Muscle layer of duodenum (tissue), 2 donors: Measurements from ENCODE around the gene TECPR1.

Source experiments
- H3K27ac ChIP-seq: one replicate; pipeline ENCODE4 v1.7.0; 2013; ENCODE audit warnings: mild to moderate bottlenecking, low read length
- H3K27me3 ChIP-seq: one replicate; pipeline ENCODE4 v1.7.0; 2013; ENCODE audit warnings: low read depth, mild to moderate bottlenecking, control low read depth, low read length
- H3K36me3 ChIP-seq, 2 donors: one replicate each; pipeline ENCODE4 v1.7.0; 2013; ENCODE audit warnings: low read length in 2 of 2, control low read depth in 1 of 2, mild to moderate bottlenecking in 1 of 2; ENCODE audit not compliant: insufficient read depth in 2 of 2, control insufficient read depth in 1 of 2
- H3K4me1 ChIP-seq, 2 donors: one replicate each; pipeline ENCODE4 v1.7.0; 2013; ENCODE audit warnings: low read length in 2 of 2, mild to moderate bottlenecking in 2 of 2, control low read depth in 1 of 2, moderate library complexity in 1 of 2; ENCODE audit not compliant: insufficient read depth in 2 of 2, control insufficient read depth in 1 of 2
- H3K4me3 ChIP-seq, 2 donors: one replicate each; pipeline ENCODE4 v1.7.0; 2013; ENCODE audit warnings: low read length in 2 of 2, low read depth in 1 of 2, mild to moderate bottlenecking in 1 of 2
- H3K9me3 ChIP-seq, 2 donors: one replicate each; pipeline ENCODE4 v1.7.0; 2013; ENCODE audit warnings: low read length in 2 of 2, control low read depth in 1 of 2, mild to moderate bottlenecking in 1 of 2; ENCODE audit not compliant: control insufficient read depth in 1 of 2
- donor health status: healthy.

The TECPR1 gene

DNA sequence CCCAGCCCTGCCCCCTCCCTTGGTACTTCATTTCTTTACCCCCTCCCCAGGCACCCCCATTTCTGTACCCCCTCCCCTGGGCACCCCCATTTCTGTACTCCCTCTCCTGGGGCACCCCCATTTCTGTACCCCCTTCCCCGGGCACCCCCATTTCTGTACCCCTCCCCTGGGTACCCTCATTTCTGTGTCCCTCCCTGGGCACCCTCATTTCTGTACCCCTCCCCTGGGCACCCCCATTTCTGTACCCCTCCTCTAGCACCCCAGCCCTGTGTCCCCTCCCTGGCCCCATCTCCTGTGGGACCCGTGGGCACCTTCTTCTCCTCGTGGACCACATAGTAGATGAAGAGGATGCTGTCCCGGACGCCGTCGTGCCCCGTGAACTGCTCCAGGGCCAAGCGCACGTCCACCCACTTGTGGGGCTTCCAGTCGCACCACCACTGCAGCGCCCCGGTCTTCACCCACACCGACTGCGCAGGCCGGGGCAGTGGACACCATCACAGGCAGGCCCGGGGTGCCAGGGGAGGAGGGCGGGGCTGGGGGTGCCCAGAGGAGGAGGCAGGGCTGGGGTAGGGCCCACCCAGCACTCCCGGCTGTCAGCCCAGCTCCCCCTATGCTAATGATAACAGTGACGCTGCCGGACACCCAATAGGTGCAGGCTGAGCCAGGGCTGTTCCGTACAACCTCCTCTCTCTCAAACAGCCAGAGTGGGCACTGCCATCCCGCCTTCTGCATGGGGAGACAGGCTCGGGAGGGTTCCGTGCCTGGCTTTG is 20.4 kb downstream of the TECPR1 start:
- H3K36me3 ChIP-seq, result peaks cover 0 to 73% of the 10 kb centered on the region in 2 donors

DNA sequence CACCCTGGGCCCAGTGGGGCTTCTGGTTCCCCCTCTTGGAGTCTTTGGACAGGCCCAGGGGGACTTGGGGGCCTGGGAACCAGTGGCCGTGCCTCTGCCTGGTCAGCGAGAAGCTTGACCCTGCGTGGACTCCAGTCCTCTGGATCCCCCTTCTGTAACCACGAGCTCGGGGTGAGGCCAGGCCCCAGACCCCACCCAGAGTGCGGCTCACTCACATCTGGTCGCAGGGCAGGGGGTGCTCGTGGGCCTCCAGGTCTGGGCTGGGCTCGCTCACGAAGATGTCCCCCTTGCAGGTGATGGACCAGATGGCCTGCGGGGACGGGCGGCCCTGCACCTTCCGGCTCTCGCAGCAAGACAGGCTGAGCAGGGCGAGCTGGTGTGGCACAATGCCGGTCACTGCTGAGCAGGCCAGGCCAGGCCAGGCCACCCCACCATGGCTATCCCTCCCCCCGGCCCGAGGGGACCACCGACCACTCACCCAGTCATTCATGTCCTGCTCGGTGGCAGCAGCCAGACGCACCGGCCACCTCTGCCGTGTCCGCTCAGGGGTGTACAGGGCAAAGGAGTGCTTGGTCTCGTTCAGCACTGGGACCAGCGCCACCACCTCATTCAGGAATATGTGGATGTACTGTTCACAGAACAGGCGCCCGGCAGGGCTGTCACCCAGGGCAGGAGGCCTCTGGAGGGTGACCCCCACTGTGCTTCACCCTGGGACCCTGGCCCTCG is 21.1 kb downstream of the TECPR1 start:
- Histone ChIP-seq H3K4me1 (no peaks in the 10 kb centered on the region), H3K27ac (no peak overlapping the region), H3K9me3 (no peaks in the 10 kb centered on the region), H3K4me3 (no peak overlapping the region), H3K27me3 (no peaks in the 10 kb centered on the region), H3K36me3 (peaks cover 3 to 65% of the 10 kb centered on the region in 2 donors)

More for the DNA sequence above, 20.4 kb downstream of the TECPR1 start:
- no peak overlapping the region for H3K4me3 ChIP-seq
- no peak overlapping the region for H3K27ac ChIP-seq
- H3K27me3 ChIP-seq, result no peaks in the 10 kb centered on the region
- H3K4me1 ChIP-seq, result no peaks in the 10 kb centered on the region
- no peaks in the 10 kb centered on the region for H3K9me3 ChIP-seq

DNA sequence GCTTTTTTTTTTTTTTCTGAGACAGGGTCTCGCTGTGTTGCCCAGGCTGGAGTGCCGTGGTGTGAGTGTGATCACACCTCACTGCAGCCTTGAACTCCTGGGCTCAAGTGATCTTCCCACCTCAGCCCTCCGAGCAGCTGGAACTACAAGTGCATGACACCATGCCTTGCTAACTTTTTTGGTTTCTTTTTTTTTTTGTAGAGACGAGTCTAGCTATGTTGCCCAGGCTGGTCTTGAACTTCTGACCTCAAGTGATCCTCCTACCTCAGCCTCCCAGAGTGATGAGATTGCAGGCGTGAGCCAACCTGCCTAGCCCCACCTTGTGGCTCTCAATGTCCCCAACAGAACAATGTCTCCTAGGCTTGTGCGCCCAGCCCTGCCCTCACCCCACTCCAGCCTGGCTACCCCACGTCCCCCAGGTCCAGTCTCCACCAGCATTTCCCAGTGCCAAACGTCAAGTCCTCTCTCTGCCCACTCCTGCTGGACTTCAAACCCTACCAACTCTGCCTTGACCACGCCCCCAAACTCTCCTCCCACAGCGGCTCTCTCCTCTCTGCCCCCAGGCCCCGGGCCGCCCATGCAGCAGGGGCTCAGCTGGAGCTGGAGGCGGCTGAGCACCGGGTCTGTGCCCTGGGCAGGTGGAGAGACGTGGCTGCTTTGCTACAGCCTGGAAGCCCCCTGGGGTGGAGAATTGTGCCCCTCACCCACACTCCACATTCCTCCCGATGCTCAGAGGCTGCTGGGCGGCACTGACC is 21.9 kb downstream of the TECPR1 start:
- peaks cover 3 to 61% of the 10 kb centered on the region in 2 donors for H3K36me3 ChIP-seq
- H3K27ac ChIP-seq, result no peak overlapping the region
- H3K4me3 ChIP-seq, result no peak overlapping the region
- no peaks in the 10 kb centered on the region for H3K27me3 ChIP-seq
- H3K4me1 ChIP-seq, result no peaks in the 10 kb centered on the region
- no peaks in the 10 kb centered on the region for H3K9me3 ChIP-seq

DNA sequence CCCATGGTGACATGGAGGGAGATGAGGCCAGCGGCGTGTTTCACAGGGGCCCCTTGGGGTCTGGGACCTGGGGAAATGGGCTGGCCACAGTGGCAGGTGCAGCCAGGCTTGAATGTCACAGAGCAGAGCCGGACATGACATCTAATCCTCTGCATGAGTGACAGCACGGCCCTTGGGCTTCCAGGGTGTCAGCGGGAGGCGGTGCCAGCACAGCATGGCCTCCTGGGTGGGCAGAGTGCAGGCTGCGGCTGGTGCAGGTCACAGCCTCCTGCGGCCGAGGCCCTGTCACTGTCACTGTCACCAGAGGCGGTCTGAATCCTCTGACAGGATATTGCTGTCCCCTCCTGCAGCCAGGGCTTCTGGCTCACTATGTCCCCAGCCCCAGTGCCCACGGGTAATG is 22.6 kb downstream of the TECPR1 start:
- no peaks in the 10 kb centered on the region for H3K27me3 ChIP-seq
- H3K9me3 ChIP-seq, result no peaks in the 10 kb centered on the region
- H3K4me3 ChIP-seq, result no peak overlapping the region
- H3K4me1 ChIP-seq, result no peaks in the 10 kb centered on the region
- H3K36me3 ChIP-seq, result peaks cover 3 to 65% of the 10 kb centered on the region in 2 donors
- H3K27ac ChIP-seq, result no peak overlapping the region

DNA sequence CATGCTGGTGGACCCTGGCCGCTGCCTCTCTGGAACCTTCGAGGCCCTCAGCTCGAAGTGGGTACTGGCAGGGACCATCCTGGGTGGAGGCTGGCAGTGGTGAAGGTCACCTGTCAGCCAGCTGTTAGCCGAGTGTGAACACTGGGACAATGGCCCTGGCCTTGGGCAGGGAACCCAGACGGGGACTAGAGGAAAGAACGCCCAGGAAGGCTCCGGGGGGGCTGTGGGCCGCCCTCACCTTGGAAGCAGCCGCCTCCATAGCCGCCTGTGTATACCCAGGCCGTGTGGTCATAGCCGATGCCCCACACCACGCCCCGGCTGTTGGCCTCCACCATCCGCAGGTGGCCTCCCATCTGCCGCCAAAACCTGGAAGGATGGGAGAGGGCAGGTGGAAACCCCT is 23.2 kb downstream of the TECPR1 start:
- Histone ChIP-seq H3K36me3 (peaks cover 3 to 61% of the 10 kb centered on the region in 2 donors), H3K27me3 (no peaks in the 10 kb centered on the region), H3K27ac (no peak overlapping the region), H3K4me1 (no peaks in the 10 kb centered on the region), H3K9me3 (no peaks in the 10 kb centered on the region), H3K4me3 (no peak overlapping the region)

DNA sequence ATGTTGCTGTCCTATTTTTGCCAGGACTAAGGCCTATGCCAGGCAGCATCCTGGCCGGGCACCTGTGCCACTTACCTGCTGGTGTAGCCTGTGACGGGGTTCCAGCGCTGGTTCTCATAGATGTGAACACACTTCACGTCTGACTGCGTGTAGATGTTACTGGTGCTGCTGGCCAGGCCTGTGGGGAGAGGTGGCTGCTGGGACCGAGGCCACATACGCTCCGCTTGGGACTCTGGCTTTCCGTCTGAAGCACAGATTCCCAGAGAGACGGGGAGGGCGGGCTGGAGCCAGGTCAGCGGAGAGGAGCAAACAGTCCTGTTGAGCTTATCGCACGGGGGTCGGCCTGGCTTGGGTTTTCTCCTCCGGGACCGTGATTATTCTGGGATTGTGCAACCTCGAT is 24.1 kb downstream of the TECPR1 start:
- H3K27me3 ChIP-seq, result no peaks in the 10 kb centered on the region
- no peak overlapping the region for H3K27ac ChIP-seq
- no peaks in the 10 kb centered on the region for H3K4me1 ChIP-seq
- H3K9me3 ChIP-seq, result no peaks in the 10 kb centered on the region
- H3K36me3 ChIP-seq, result peaks cover 3 to 54% of the 10 kb centered on the region in 2 donors
- no peak overlapping the region for H3K4me3 ChIP-seq

DNA sequence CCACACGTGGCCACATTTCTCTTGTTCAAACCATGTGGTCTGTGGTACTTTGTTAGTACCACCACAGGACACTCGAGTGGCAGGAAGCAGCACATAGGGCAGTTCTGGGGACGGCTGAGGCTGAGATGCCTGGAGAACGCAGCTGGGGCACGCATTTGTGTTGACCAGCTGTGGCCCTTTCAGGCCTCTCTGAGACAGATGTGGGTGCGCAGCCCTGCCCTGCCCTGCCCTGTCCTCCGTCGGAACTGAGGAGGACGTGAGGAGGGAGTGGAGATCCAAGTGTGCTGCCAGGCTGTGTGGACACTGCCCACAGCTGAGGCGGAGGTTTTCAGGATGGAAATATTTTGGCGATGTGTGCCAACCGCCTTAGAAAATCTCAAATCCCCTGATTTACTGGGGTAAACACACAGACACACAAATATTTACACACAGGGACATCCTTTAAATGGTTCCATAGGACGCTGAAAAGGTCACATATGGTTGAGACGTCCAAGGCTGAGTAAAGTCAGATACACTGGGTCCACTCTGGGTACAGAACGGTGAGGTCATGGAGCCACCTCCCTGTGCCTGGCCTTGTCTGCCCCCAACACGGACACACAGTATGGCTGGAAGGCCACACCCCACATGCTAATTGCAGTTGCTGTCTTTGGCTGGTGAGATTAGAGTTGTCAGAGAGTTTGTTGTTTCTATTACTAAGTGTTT is 26.0 kb downstream of the TECPR1 start:
- no peak overlapping the region for H3K27ac ChIP-seq
- H3K36me3 ChIP-seq, result peaks cover 3 to 62% of the 10 kb centered on the region in 2 donors
- H3K4me1 ChIP-seq, result no peaks in the 10 kb centered on the region
- no peaks in the 10 kb centered on the region for H3K9me3 ChIP-seq
- no peak overlapping the region for H3K4me3 ChIP-seq
- H3K27me3 ChIP-seq, result no peaks in the 10 kb centered on the region

DNA sequence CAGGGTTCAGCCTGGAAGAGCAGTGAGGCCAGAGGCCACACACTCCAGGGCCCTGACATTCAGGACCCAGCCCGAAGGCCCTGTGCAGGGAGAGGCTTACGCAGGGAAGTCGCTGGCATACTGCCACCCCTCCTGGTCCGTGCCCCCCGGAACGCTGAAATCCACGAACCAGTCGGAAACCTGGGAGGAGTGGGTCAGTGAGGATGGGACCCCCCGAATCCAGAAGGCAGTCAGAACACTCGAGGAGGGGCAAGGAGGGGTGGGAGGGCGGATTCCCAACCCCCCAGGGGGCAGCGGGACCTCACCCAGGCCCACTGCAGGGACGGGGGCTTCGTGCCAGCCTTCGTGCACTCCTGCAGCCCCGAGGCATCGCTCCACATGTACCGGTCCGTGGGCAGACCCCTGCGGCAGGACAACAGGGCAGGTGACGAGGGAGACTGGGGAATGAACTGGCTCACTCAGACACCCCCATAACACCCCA is 27.3 kb downstream of the TECPR1 start:
- Histone ChIP-seq H3K9me3 (no peaks in the 10 kb centered on the region), H3K27me3 (no peaks in the 10 kb centered on the region), H3K36me3 (peaks cover 3 to 52% of the 10 kb centered on the region in 2 donors), H3K27ac (no peak overlapping the region), H3K4me3 (no peak overlapping the region), H3K4me1 (no peaks in the 10 kb centered on the region)

DNA sequence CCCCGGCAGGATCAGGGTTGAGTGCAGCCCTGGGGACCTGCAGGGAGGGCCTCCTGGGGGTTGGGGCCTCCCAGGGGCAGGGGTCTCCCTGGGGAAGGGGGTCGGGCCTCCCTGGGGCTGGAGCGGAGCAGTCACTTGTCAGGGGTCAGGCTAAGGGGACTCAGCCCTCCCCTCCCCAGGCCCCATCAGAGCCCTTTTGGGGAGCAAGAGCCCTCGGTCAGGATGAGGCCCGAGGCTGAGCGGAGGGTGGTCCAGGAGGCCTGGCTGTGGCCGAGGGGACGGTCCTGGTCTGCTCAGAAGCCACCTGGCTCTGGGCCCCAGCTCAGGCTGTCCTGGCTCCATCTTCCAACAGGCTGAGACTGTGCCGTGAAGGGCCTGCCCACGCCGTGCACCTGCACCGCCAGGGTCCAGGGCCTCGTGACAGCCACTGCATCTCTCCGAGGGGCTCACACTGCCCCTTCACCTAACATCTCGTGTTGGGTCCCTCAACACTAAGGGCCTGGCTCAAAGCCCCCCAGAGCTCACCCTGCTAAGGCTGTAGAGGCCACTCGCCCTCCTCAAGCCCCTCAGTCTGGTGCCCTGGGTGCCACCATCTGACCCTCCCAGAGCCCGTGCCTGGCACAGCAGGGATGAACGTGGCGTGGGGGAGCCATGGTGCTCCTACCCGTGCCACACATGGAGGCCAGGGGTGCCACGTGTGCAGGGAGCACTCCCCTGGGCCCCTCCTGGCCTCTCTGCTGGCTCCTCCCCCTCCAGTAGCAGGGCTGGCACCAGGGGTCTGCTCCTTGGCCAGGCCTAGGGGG is 27.9 kb downstream of the TECPR1 start:
- peaks cover 3 to 45% of the 10 kb centered on the region in 2 donors for H3K36me3 ChIP-seq
- H3K4me1 ChIP-seq, result no peaks in the 10 kb centered on the region
- no peaks in the 10 kb centered on the region for H3K9me3 ChIP-seq
- H3K27me3 ChIP-seq, result no peaks in the 10 kb centered on the region
- no peak overlapping the region for H3K27ac ChIP-seq
- no peak overlapping the region for H3K4me3 ChIP-seq

DNA sequence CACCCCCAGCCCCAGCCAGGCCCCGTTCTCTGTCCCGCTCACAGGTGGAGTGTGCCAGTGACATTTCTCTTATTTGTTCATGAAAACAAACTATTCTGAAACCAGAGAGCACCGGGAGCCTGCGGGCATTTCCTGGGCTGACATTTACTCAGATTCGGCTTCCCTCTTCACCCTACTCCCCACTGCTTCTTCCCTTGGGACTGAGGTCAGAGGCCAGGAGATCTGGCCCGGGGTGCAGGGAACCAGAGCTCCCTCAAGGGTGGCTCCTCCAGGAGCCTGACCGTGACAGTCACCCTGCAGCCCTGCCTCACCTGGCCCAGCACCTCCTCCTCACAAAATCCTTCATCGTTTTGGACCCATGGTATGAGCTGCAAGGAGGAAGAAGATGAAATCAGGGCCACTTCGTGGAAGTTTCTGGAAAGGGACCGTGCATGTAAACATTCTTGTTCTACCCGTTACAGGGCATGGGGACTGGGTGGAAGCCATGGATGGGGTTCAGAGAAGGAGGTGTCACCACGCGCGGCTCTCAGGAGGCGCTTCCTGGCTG is 28.6 kb downstream of the TECPR1 start:
- no peaks in the 10 kb centered on the region for H3K27me3 ChIP-seq
- peaks cover 3 to 39% of the 10 kb centered on the region in 2 donors for H3K36me3 ChIP-seq

More for the DNA sequence above, 28.6 kb downstream of the TECPR1 start:
- no peak overlapping the region for H3K4me3 ChIP-seq
- H3K4me1 ChIP-seq, result no peaks in the 10 kb centered on the region
- no peaks in the 10 kb centered on the region for H3K9me3 ChIP-seq
- no peak overlapping the region for H3K27ac ChIP-seq
